ENCODE results near the gene KIAA1958. TPM values are rescaled to one million over a fixed set of nuclear protein-coding genes. Genes with fewer than 3 reads are reported as not detected.

The KIAA1958 gene
- total RNA-seq, 2 donors from 2014 or later, result 5.8 to 6.0 TPM

DNA sequence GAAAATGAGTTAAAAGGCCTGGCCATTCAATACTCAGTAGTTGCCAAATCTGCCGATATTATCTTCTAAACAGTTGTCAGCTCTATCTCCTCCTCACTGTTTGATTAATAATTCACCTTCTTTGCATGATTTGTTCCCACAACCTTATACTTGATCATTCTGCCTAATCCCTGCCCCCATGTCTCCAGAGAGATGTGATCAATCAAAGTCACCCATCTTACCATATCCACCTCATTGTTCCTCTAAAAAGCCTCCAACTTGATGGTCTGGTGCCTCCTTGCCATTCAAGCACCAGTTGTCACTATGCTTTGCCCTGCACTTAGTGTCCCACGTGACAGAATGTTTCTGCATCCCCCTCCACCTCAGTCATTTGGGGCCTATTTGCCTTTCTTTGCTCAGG is 41.3 kb downstream of the KIAA1958 start:
- no peak overlapping the region for H3K27ac ChIP-seq
- H3K4me1 ChIP-seq (ENCODE audit: control insufficient read depth in 1 of 2, low read depth in 2 of 2), result peaks cover 6 to 11% of the 10 kb centered on the region in 2 donors
- ATAC-seq (ENCODE audit: insufficient number of reproducible peaks, low FRiP score, low read depth) (no peak), DNase-seq (ENCODE audit: low spot score) (no peak)
- no peak for TF ChIP-seq CTCF (IDR thresholded peaks at IDR 0.05)
- H3K36me3 ChIP-seq, result no peaks in the 10 kb centered on the region
- H3K9me3 ChIP-seq, result no peaks in the 10 kb centered on the region
- no peaks in the 10 kb centered on the region for H3K27me3 ChIP-seq (replicated peaks; ENCODE audit: insufficient read depth)
- H3K4me3 ChIP-seq, result no peak overlapping the region

DNA sequence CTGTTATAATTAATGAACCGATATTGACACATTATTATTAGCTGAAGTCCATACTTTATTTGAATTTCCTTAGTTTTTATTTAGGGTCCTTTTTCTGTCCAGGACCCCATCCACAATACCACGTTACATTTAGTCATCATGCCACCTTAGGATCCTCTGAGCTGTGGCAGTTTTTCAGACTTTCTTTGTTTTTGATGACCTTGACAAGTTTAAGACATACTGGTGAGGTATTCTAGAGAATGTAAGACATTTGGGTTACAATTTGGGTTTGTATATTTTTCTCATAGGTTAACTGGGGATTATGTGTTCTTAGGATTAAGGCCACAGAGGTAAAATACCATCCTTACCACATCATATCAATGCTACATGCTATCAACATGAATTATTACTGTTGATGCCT is 42.7 kb downstream of the KIAA1958 start:
- H3K27me3 ChIP-seq (replicated peaks; ENCODE audit: insufficient read depth), result no peaks in the 10 kb centered on the region
- H3K9me3 ChIP-seq, result no peaks in the 10 kb centered on the region
- ATAC-seq (ENCODE audit: insufficient number of reproducible peaks, low FRiP score, low read depth) (no peak), DNase-seq (ENCODE audit: low spot score) (no peak)
- H3K36me3 ChIP-seq, result no peaks in the 10 kb centered on the region
- peaks cover 6 to 11% of the 10 kb centered on the region in 2 donors for H3K4me1 ChIP-seq (ENCODE audit: control insufficient read depth in 1 of 2, low read depth in 2 of 2)
- no peak for TF ChIP-seq CTCF (IDR thresholded peaks at IDR 0.05)
- no peak overlapping the region for H3K4me3 ChIP-seq
- H3K27ac ChIP-seq, result no peak overlapping the region

GRCh38 chr9:112530751-112531205 is 44.2 kb downstream of the KIAA1958 start:
- Histone ChIP-seq H3K4me3 (no peak overlapping the region), H3K4me1 (ENCODE audit: control insufficient read depth in 1 of 2, low read depth in 2 of 2) (peaks cover 6 to 11% of the 10 kb centered on the region in 2 donors), H3K9me3 (no peaks in the 10 kb centered on the region), H3K36me3 (no peaks in the 10 kb centered on the region), H3K27me3 (replicated peaks; ENCODE audit: insufficient read depth) (no peaks in the 10 kb centered on the region), H3K27ac (no peak overlapping the region)
- no peak for TF ChIP-seq CTCF (IDR thresholded peaks at IDR 0.05)
- ATAC-seq (ENCODE audit: insufficient number of reproducible peaks, low FRiP score, low read depth) (no peak), DNase-seq (ENCODE audit: low spot score) (no peak)

GRCh38 chr9:112531666-112532282 is 45.1 kb downstream of the KIAA1958 start:
- Histone ChIP-seq H3K36me3 (no peaks in the 10 kb centered on the region), H3K27ac (no peak overlapping the region), H3K4me3 (no peak overlapping the region), H3K9me3 (no peaks in the 10 kb centered on the region), H3K27me3 (replicated peaks; ENCODE audit: insufficient read depth) (no peaks in the 10 kb centered on the region), H3K4me1 (ENCODE audit: control insufficient read depth in 1 of 2, low read depth in 2 of 2) (peaks cover 6 to 11% of the 10 kb centered on the region in 2 donors)
- no peak for TF ChIP-seq CTCF (IDR thresholded peaks at IDR 0.05)
- ATAC-seq (ENCODE audit: insufficient number of reproducible peaks, low FRiP score, low read depth) (no peak), DNase-seq (ENCODE audit: low spot score) (no peak)

GRCh38 chr9:112532427-112532826 is 45.8 kb downstream of the KIAA1958 start:
- ATAC-seq (ENCODE audit: insufficient number of reproducible peaks, low FRiP score, low read depth), result no peak

More at GRCh38 chr9:112532427-112532826, 45.8 kb downstream of the KIAA1958 start:
- Histone ChIP-seq H3K9me3 (no peaks in the 10 kb centered on the region), H3K27me3 (replicated peaks; ENCODE audit: insufficient read depth) (no peaks in the 10 kb centered on the region), H3K27ac (no peak overlapping the region), H3K36me3 (no peaks in the 10 kb centered on the region), H3K4me1 (ENCODE audit: control insufficient read depth in 1 of 2, low read depth in 2 of 2) (peaks cover 6 to 11% of the 10 kb centered on the region in 2 donors), H3K4me3 (no peak overlapping the region)
- peak; percentile 4 for DNase-seq (ENCODE audit: low spot score)
- TF ChIP-seq CTCF (IDR thresholded peaks at IDR 0.05), result no peak

Measured in thoracic aorta (tissue), 2 donors.